Activated CD4-positive, alpha-beta T cell treated with anti-CD3 and anti-CD28 coated beads for 4 hours (primary cell): ENCODE measurements around the gene PNMA8A.

Experiments used
- DNase-seq, 2 donors: peaks; one replicate each; pipeline ENCODE4 v3.0.0-alpha.2; 2020

The PNMA8A gene

DNA sequence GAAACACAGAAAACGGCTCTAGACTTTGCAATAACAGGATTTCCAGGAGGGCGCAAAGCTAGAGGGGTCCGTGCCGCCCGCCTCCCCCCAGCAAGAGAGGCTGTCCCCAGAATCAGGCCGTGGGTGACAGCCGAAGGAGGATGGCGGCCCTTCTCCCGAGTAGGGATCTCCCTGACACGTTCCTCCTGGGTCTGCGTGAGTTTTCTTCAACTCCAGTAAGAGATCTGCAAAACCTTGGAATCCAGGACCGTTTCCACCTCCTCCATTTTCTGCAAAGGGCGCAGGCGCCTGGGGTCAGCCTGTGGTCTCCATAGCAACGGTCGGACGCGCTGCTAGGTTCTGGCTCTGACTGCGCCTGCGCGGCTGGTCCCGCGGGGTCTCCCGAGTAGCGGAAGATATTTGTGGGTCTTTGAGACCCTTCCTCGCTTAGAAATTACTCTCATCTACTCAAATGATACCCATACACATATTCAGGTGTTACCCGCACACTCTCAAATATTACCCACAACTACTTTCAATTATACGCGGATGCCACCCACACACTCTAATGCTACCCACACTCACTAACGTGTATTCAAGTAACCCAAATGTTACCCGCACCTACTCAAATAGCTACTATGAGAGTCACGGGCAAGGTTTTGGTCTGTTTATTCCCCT lies 44.7 kb downstream of the PNMA8A start:
- no peak for DNase-seq

DNA sequence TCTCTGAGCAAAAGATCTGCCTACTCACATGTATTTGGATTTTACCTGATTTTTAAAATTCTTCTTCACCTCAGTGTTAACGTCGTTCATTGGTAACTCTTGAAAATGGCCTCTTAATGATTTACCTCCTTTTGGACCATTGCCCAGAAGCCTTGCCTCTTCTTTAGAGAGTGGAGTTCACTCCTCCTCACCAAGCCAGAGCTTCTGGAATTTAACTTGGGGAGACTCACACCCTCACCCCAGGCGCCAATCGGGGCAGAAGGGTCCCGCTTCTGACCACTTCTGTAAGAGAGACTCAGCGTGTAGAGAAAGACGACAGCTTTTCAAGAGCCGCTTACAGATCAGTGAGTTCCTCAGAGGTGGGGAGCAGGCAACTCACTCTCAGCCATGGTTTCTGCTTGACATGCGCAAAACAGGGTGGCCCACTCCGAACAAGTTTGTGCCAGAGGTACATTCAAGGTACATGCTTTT lies 45.3 kb downstream of the PNMA8A start:
- no peak for DNase-seq

DNA sequence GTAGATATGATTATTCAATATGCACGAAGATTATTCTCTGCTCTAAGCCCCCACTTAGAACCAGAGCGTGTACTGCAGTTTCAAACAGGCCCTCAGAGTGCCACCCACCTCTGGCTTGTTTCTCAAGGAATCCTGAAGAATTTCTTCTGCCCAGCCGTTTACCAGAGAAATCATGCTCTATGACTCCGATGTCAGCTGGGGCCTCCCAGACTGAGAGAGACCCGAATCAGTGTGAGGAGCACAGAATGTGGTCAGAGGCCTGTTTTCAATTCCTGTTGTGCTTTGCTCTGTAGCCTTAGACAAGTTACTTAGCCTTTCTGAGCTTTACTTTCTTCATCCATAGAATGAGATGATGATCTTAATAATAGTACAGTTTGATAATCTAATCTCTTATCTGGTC lies 48.2 kb downstream of the PNMA8A start:
- DNase-seq = no peak

DNA sequence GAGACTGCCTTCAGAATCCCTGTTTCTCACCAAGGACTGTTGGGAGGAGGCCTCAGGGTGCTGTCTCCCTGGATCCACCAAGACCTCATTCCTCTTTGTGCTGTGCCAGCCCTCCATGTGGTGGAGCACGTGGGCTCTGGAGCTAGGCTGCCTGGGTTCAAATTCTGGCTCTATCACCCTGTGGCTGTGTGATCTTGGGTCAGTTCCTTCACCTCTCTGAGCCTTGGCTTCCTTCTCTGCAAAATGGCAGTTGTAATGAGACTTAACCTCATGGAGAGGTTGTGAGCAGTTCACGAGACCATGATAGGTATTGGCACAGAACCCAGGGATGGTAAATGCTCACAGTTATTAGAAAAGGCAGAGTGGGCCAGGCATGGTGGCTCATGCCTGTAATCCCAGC lies 49.0 kb downstream of the PNMA8A start:
- no peak for DNase-seq

DNA sequence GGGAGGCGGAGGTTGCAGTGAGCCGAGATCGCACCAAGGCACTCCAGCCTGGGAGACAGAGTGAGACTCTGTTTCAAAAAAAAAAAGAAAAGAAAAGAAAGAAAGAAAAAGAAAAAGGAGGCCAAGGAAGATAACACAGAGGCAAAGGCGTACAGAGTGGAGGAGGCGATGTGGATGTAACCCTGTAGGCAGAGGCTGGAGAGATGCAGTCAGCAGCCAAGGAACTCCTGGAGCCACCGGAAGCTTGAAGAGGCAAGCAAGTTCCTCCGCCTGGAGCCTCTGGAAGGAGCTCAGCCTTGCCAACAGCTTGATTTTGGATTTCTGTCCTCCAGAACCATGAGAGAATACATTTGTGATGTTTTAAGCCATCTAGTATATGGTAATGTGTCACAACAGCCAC lies 51.3 kb downstream of the PNMA8A start:
- DNase-seq = no peak
